ENCODE data around the gene FOSB. TPM values are rescaled to one million over a fixed set of nuclear protein-coding genes. Genes with fewer than 3 reads are reported as not detected.

FOSB gene
- 10 to 100 TPM in 2 of 4 donors, 1 to 10 TPM in 2; 2.2 to 25.2 (median 6.9) TPM for total RNA-seq

GRCh38 chr19:45467456-45468158, at the start of gene FOSB:
FOSB (plus strand) TSS chr19:45467996; CDS start chr19:45468587, 591 bp downstream.
- peak within 1 kb of the TSS; percentile 62 to 75 (median 70) for H3K4me3 ChIP-seq
- H3K36me3 ChIP-seq, result no peaks in the 10 kb centered on the region
- peak within 1 kb of the TSS; percentile 90 to 97 (median 94) for H3K27ac ChIP-seq (replicated peaks in 1 of 4)
- H3K9me3 ChIP-seq, result no peaks in the 10 kb centered on the region
- peaks cover 0 to 5% (median 0%) of the 10 kb centered on the region in 4 donors for H3K27me3 ChIP-seq
- TF ChIP-seq CTCF (IDR thresholded peaks at IDR 0.05) (no peak), EP300 (IDR thresholded peaks at IDR 0.05) (peak; percentile 28), POLR2A (IDR thresholded peaks at IDR 0.05; ENCODE audit: low read depth) (peak; percentile 80), POLR2AphosphoS5 (IDR thresholded peaks at IDR 0.05) (peak; percentile 87 to 99)
- intact Hi-C loops (cut with DNase I), result no loop called here
- DNase-seq (ENCODE audit: extremely low spot score), result peak; percentile 99
- WGBS, result 0% methylated on average over 21 of the region's 56 CpGs
- H3K4me1 ChIP-seq, result peaks cover 30 to 37% (median 34%) of the 10 kb centered on the region in 4 donors

GRCh38 chr19:45418802-45419201, 49.0 kb upstream of the FOSB start:
- Histone ChIP-seq H3K4me3 (no peak overlapping the region), H3K4me1 (peaks cover 22 to 41% (median 29%) of the 10 kb centered on the region in 4 donors), H3K27ac (replicated peaks in 1 of 4) (peak overlapping the region in 1 of 4 donors; percentile 7), H3K36me3 (peaks cover 11 to 82% (median 71%) of the 10 kb centered on the region in 4 donors), H3K9me3 (no peaks in the 10 kb centered on the region), H3K27me3 (no peaks in the 10 kb centered on the region)
- WGBS, result 73% methylated on average over 9 of the region's 9 CpGs
- intact Hi-C loops (cut with DNase I), result no loop called here
- no peak for TF ChIP-seq POLR2A (IDR thresholded peaks at IDR 0.05; ENCODE audit: low read depth)
- no peak for TF ChIP-seq EP300 (IDR thresholded peaks at IDR 0.05)
- TF ChIP-seq POLR2AphosphoS5 (IDR thresholded peaks at IDR 0.05), result no peak
- no peak for TF ChIP-seq CTCF (IDR thresholded peaks at IDR 0.05)
- DNase-seq (ENCODE audit: extremely low spot score), result no peak

- no peaks in the 10 kb centered on the region for H3K27me3 ChIP-seq
- WGBS, result 42% methylated on average over 4 of the region's 4 CpGs
- H3K4me3 ChIP-seq, result no peak overlapping the region
- intact Hi-C loops (cut with DNase I), result no loop called here
- H3K9me3 ChIP-seq, result no peaks in the 10 kb centered on the region
- peaks cover 27 to 47% (median 35%) of the 10 kb centered on the region in 4 donors for H3K4me1 ChIP-seq
- TF ChIP-seq POLR2A (IDR thresholded peaks at IDR 0.05; ENCODE audit: low read depth), result no peak
- TF ChIP-seq POLR2AphosphoS5 (IDR thresholded peaks at IDR 0.05), result no peak
- no peak for TF ChIP-seq EP300 (IDR thresholded peaks at IDR 0.05)
- no peak for TF ChIP-seq CTCF (IDR thresholded peaks at IDR 0.05)
- DNase-seq (ENCODE audit: extremely low spot score), result no peak
- H3K27ac ChIP-seq (replicated peaks in 1 of 4), result peak overlapping the region in 1 of 4 donors; percentile 7
- peaks cover 10 to 76% (median 65%) of the 10 kb centered on the region in 4 donors for H3K36me3 ChIP-seq
These were observed 48.4 kb upstream of the FOSB start for GRCh38 chr19:45419396-45419795.

GRCh38 chr19:45419895-45420294, 47.9 kb upstream of the FOSB start:
- H3K36me3 ChIP-seq, result peaks cover 10 to 71% (median 60%) of the 10 kb centered on the region in 4 donors
- no peak for TF ChIP-seq POLR2AphosphoS5 (IDR thresholded peaks at IDR 0.05)
- no peak for TF ChIP-seq EP300 (IDR thresholded peaks at IDR 0.05)
- no peak for TF ChIP-seq CTCF (IDR thresholded peaks at IDR 0.05)
- TF ChIP-seq POLR2A (IDR thresholded peaks at IDR 0.05; ENCODE audit: low read depth), result no peak
- no peak overlapping the region for H3K27ac ChIP-seq (replicated peaks in 1 of 4)
- DNase-seq (ENCODE audit: extremely low spot score), result no peak
- intact Hi-C loops (cut with DNase I), result no loop called here
- H3K27me3 ChIP-seq, result no peaks in the 10 kb centered on the region
- peaks cover 32 to 52% (median 40%) of the 10 kb centered on the region in 4 donors for H3K4me1 ChIP-seq
- no CpG with 5 or more reads among the region's 3 CpGs for WGBS
- no peaks in the 10 kb centered on the region for H3K9me3 ChIP-seq
- no peak overlapping the region for H3K4me3 ChIP-seq

All from esophagus muscularis mucosa (tissue), 4 donors.